Ovary (tissue), 9 donors: ENCODE measurements around the gene ALDH3B2. TPM values are rescaled to one million over a fixed set of nuclear protein-coding genes. Genes with fewer than 3 reads are reported as not detected.
"Not testable (repeated sequence)": the region's sequence is repeated elsewhere in the genome, so short reads cannot be mapped to it uniquely, and the experiment has no call there.

Experiments used
- DNase-seq, 5 donors: peaks; one replicate each; pipeline ENCODE4 v3.0.0-alpha.2; 2019 to 2020
- H3K27ac ChIP-seq, 2 donors: fragments of 200-600 bp; one replicate each; pipeline versions ENCODE4 v1.5.1 to v1.8.0; 2019 to 2022
- H3K27me3 ChIP-seq: fragments of 200-600 bp; one replicate; pipeline ENCODE4 v1.8.0; 2022
- H3K36me3 ChIP-seq: fragments of 200-600 bp; sonication (generic); one replicate; pipeline ENCODE4 v1.5.1; 2019
- H3K4me1 ChIP-seq: one replicate; pipeline ENCODE4 v1.8.1; 2013; ENCODE audit warnings: mild to moderate bottlenecking, moderate library complexity; ENCODE audit not compliant: insufficient read depth
- H3K4me3 ChIP-seq: fragments of 200-600 bp; sonication (generic); one replicate; pipeline ENCODE4 v1.5.1; 2017
- H3K9me3 ChIP-seq, 2 donors: fragments of 200-600 bp in 1 of 2; sonication (generic) in 1 of 2; one replicate each; pipeline versions ENCODE4 v1.5.1 to v1.8.1; 2013 to 2019; ENCODE audit warnings: mild to moderate bottlenecking in 1 of 2, moderate library complexity in 1 of 2
- CTCF ChIP-seq, 3 donors: fragments of 450-650 bp in 2 of 3; fragments of 200-600 bp in 1 of 3; IDR thresholded peaks; one replicate each; pipeline versions ENCODE4 v1.5.1 to v1.8.0; 2016 to 2022; ENCODE audit warnings: antibody characterized with exemption in 3 of 3, mild to moderate bottlenecking in 1 of 3
- EP300 ChIP-seq: sonication (generic); formaldehyde crosslinking; IDR thresholded peaks from one replicate; pipeline ENCODE4 v1.6.1; 2017; ENCODE audit warnings: antibody characterized with exemption
- POLR2A ChIP-seq: fragments of 450-650 bp; IDR thresholded peaks from one replicate; pipeline ENCODE4 v1.6.1; 2017; ENCODE audit warnings: antibody characterized with exemption, mild to moderate bottlenecking, moderate library complexity
- WGBS, 3 donors: extraction: QIAGEN DNeasy Blood & Tissue Kit in 1 of 3; methylation state at CpG; one replicate each; pipeline versions ENCODE4 v1.1.5 to v1.1.7; 2013 to 2017; 5-methylcytosine and 5-hydroxymethylcytosine counted together
- intact Hi-C, 4 donors: fragments of 100-400 bp; cut with DNase I; formaldehyde crosslinking; loops; one replicate each; pipeline versions ENCODE4 v1.11.0 to v1.15.1; 2022 to 2023
- polyA plus RNA-seq, 2 donors: library from polyadenylated mRNA; stranded (reverse); fragments of 200-250 nt in 1 of 2; fragments of 350-450 nt in 1 of 2; fragmentation: Illumina TruSeq in 1 of 2; extraction: RNeasy Lipid Tissue Mini Kit (QIAGEN cat#74804) in 1 of 2; gene quantifications; one replicate each; pipeline ENCODE4 v1.2.3, GENCODE V29; 2013 to 2014
- total RNA-seq, 7 donors: library from RNA; depleted of rRNA in 2 of 7; stranded (reverse); fragments of >200 nt in 2 of 7; fragmentation: NEBNext Ultra II Directional in 3 of 7; extraction: Animal tissue kit (Norgen Biotek cat#: 25700) in 3 of 7; gene quantifications; one replicate each; pipeline versions ENCODE4 v1.1.0 to v1.2.4, GENCODE V29; 2016 to 2023
- donor health status: DM: no; HTN: no; CAD: no; lungs with moderate emphysema.
- donor health status: DM: no; HTN: no; CAD: no.
- donor health status: Bipolar disorder and iron deficiency.
- donor health status: DM: yes; HTN: yes; CAD: no.
- donor health status: DM: no; HTN: no; CAD: no.
- donor health status: DM: yes; HTN: yes; CAD: no.

The ALDH3B2 gene
- total and polyA plus RNA-seq, 9 donors = 0.15 to 0.57 (median 0.27) TPM; not detected in 5

GRCh38 chr11:67662835-67663531 is 11.4 kb downstream of the ALDH3B2 start:
- DNase-seq = no peak
- intact Hi-C loops = no loop called here
- no peak overlapping the region for H3K4me3 ChIP-seq
- no peak overlapping the region for H3K27ac ChIP-seq
- no peak for TF ChIP-seq POLR2A
- TF ChIP-seq CTCF (IDR thresholded peaks at IDR 0.05) = no peak
- TF ChIP-seq EP300 = no peak
- no peaks in the 10 kb centered on the region for H3K27me3 ChIP-seq
- no peaks in the 10 kb centered on the region for H3K4me1 ChIP-seq
- no peaks in the 10 kb centered on the region for H3K36me3 ChIP-seq
- H3K9me3 ChIP-seq = no peaks in the 10 kb centered on the region
- WGBS, 3 donors = 63 to 72% (median 72%) methylated on average over 18 to 19 of the region's 19 CpGs

- TF ChIP-seq CTCF (IDR thresholded peaks at IDR 0.05) = no peak
- TF ChIP-seq POLR2A = no peak
- TF ChIP-seq EP300 = no peak
- Histone ChIP-seq H3K27ac (no peak overlapping the region), H3K9me3 (no peaks in the 10 kb centered on the region), H3K4me3 (no peak overlapping the region), H3K36me3 (no peaks in the 10 kb centered on the region), H3K27me3 (no peaks in the 10 kb centered on the region), H3K4me1 (no peaks in the 10 kb centered on the region)
- WGBS, 3 donors = 82 to 90% (median 89%) methylated on average over 12 of the region's 12 CpGs
- DNase-seq = no peak
- intact Hi-C loops = no loop called here
Measured at GRCh38 chr11:67662142-67662834, 12.1 kb downstream of the ALDH3B2 start.

GRCh38 chr11:67660752-67661151 is 13.7 kb downstream of the ALDH3B2 start:
- H3K27me3 ChIP-seq, H3K4me3 ChIP-seq, H3K27ac ChIP-seq, H3K9me3 ChIP-seq, H3K4me1 ChIP-seq, intact Hi-C loops, DNase-seq, H3K36me3 ChIP-seq: not testable (repeated sequence)
- WGBS, 3 donors = 58 to 65% (median 60%) methylated on average over 5 of the region's 5 CpGs

- H3K36me3 ChIP-seq, H3K4me1 ChIP-seq, DNase-seq, H3K27me3 ChIP-seq, H3K9me3 ChIP-seq, H3K27ac ChIP-seq, H3K4me3 ChIP-seq: not testable (repeated sequence)
- 57 to 63% (median 58%) methylated on average over 5 of the region's 5 CpGs for WGBS, 3 donors
- intact Hi-C loops = loop anchor here in 2 of 4 donors (5.0 to 10.0 kb wide), 2 partner anchors 85 to 87 kb away; no protein-coding TSS in a partner anchor
Measured at GRCh38 chr11:67659651-67660165, 14.7 kb downstream of the ALDH3B2 start.

- no peak overlapping the region for H3K4me3 ChIP-seq
- DNase-seq = no peak
- TF ChIP-seq EP300 (no peak), CTCF (IDR thresholded peaks at IDR 0.05) (no peak), POLR2A (no peak)
- no peaks in the 10 kb centered on the region for H3K9me3 ChIP-seq
- no peaks in the 10 kb centered on the region for H3K36me3 ChIP-seq
- no peaks in the 10 kb centered on the region for H3K4me1 ChIP-seq
- intact Hi-C loops = loop anchor here in 2 of 4 donors (5.0 to 10.0 kb wide), 2 partner anchors 82 to 85 kb away; no protein-coding TSS in a partner anchor
- no peaks in the 10 kb centered on the region for H3K27me3 ChIP-seq
- no peak overlapping the region for H3K27ac ChIP-seq
- 35 to 41% (median 40%) methylated on average over 3 of the region's 3 CpGs for WGBS, 3 donors
Measured at GRCh38 chr11:67657300-67657699, 17.1 kb downstream of the ALDH3B2 start.
